Measurements from ENCODE around the gene DNAH1. TPM values are rescaled to one million over a fixed set of nuclear protein-coding genes. Genes with fewer than 3 reads are reported as not detected.

The DNAH1 gene
- total and polyA plus RNA-seq, 2 of the 13 experiments (the other 11 are each of a cell fraction or from before 2014, with no cell fraction given) = 0.64 to 3.5 TPM

DNA sequence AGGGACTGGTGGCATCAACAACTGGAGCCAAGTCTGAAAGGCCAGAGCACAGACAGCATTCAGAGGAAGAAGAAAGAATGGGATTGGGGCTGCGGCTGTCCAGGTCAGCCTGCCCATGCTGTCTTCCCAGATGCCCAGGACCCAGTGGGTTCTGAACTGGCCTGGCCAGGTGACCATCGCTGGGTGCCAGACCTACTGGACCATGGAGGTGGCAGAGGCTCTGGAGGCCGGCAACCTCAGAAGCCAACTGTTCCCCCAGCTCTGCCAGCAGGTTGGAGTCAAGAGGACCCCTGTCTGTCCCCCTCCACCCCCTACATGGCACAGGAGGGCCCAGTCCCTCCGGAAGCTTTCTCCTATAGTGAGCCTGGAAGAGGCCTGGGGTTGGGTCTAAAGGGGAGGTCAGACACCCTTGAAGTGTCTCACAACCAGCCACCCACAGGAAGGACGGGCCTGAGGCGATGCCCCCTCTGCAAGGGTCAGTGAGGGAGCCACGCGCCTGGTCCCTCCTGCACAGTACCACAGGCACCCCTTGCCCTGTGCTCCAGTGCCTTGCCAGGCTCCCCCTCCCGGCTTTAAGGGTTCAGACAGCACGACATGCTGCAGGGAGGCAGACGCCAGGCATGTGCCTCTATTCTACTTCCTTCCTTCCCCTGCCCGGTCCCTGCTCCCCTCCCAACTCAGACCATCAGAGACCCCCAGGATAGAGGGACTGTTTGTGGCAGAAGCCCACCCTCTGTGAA is 43.2 kb downstream of the DNAH1 start (continued):
- TF ChIP-seq, protein P1, sequence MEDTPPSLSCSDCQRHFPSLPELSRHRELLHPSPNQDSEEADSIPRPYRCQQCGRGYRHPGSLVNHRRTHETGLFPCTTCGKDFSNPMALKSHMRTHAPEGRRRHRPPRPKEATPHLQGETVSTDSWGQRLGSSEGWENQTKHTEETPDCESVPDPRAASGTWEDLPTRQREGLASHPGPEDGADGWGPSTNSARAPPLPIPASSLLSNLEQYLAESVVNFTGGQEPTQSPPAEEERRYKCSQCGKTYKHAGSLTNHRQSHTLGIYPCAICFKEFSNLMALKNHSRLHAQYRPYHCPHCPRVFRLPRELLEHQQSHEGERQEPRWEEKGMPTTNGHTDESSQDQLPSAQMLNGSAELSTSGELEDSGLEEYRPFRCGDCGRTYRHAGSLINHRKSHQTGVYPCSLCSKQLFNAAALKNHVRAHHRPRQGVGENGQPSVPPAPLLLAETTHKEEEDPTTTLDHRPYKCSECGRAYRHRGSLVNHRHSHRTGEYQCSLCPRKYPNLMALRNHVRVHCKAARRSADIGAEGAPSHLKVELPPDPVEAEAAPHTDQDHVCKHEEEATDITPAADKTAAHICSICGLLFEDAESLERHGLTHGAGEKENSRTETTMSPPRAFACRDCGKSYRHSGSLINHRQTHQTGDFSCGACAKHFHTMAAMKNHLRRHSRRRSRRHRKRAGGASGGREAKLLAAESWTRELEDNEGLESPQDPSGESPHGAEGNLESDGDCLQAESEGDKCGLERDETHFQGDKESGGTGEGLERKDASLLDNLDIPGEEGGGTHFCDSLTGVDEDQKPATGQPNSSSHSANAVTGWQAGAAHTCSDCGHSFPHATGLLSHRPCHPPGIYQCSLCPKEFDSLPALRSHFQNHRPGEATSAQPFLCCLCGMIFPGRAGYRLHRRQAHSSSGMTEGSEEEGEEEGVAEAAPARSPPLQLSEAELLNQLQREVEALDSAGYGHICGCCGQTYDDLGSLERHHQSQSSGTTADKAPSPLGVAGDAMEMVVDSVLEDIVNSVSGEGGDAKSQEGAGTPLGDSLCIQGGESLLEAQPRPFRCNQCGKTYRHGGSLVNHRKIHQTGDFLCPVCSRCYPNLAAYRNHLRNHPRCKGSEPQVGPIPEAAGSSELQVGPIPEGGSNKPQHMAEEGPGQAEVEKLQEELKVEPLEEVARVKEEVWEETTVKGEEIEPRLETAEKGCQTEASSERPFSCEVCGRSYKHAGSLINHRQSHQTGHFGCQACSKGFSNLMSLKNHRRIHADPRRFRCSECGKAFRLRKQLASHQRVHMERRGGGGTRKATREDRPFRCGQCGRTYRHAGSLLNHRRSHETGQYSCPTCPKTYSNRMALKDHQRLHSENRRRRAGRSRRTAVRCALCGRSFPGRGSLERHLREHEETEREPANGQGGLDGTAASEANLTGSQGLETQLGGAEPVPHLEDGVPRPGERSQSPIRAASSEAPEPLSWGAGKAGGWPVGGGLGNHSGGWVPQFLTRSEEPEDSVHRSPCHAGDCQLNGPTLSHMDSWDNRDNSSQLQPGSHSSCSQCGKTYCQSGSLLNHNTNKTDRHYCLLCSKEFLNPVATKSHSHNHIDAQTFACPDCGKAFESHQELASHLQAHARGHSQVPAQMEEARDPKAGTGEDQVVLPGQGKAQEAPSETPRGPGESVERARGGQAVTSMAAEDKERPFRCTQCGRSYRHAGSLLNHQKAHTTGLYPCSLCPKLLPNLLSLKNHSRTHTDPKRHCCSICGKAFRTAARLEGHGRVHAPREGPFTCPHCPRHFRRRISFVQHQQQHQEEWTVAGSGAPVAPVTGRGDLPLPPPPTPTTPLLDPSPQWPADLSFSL (CRISPR knock-in tag; IDR thresholded peaks at IDR 0.05) = no peak
- TF ChIP-seq ZC3H4 (CRISPR knock-in tag; IDR thresholded peaks at IDR 0.05; ENCODE audit: borderline replicate concordance) = no peak
- no peak for TF ChIP-seq BHLHE40 (IDR thresholded peaks at IDR 0.05; ENCODE audit: low read length)
- no peak for TF ChIP-seq HNRNPUL1 (IDR thresholded peaks at IDR 0.05; ENCODE audit: low read depth, low read length)
- TF ChIP-seq GPN1 (CRISPR knock-in tag; IDR thresholded peaks at IDR 0.05; ENCODE audit: borderline replicate concordance) = no peak

DNA sequence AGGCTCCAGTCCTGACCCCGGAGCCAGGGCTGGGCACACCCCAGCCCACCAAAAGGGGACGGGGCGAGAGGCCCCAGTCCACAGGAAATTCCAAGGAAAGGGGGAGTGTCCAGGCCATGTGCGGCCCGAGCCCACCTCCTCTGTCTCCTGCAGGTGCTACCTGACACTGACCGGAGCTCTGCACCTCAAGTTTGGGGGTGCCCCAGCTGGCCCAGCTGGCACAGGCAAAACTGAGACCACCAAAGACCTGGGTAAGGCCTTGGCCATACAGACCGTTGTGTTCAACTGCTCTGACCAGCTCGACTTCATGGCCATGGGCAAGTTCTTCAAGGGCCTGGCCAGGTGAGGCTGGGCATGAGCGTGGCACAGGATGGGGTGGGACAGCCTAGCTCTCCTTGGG is 44.9 kb downstream of the DNAH1 start:
- intact Hi-C loops (cut with micrococcal nuclease; ENCODE audit: unreplicated experiment) (no loop called here), in situ Hi-C loops (cut with HindIII; ENCODE audit: extremely low pct_ligation_motif_present, low pct_unique_long_range_greater_than_20kb) (no loop called here)
- ChIA-PET POLR2A (no interaction called here), CTCF (ENCODE audit: low intra/inter-chr PET ratio, low total read pairs) (no interaction called here)
- no peak overlapping the region for H2AFZ ChIP-seq (ENCODE audit: low read length)
- no peaks in the 10 kb centered on the region for H3K9me3 ChIP-seq (ENCODE audit: low read length)
- H3K27me3 ChIP-seq (ENCODE audit: control insufficient read depth in 1 of 2, insufficient read depth in 2 of 2, low read length in 2 of 2) = no peaks in the 10 kb centered on the region; a peak in 1 of 5 replicates
- no peak for DNase-seq (ENCODE audit: low spot score)
- no peaks in the 10 kb centered on the region for H3K79me2 ChIP-seq (ENCODE audit: insufficient read depth, low read length)
- no peak overlapping the region for H3K4me3 ChIP-seq (replicated peaks in 1 of 3; ENCODE audit: insufficient read depth in 1 of 3, low read depth in 2 of 3, low read length in 3 of 3)
- no peak overlapping the region for H3K4me2 ChIP-seq (ENCODE audit: low read depth, low read length)
- no peak overlapping the region for H3K9ac ChIP-seq (ENCODE audit: insufficient read depth, low read depth, low read length)
- no peak overlapping the region for H3K27ac ChIP-seq (ENCODE audit: extremely low read length, insufficient read depth, low read length)
- 75% methylated on average over 2 of the region's 9 CpGs for WGBS (ENCODE audit: low lambda C conversion rate)
- no peak for ATAC-seq
- H3K36me3 ChIP-seq (replicated peaks in 1 of 2; ENCODE audit: control insufficient read depth in 1 of 2, insufficient read depth in 2 of 2, low read length in 2 of 2) = no peaks in the 10 kb centered on the region
- no peaks in the 10 kb centered on the region for H4K20me1 ChIP-seq (ENCODE audit: insufficient read depth, low read length)
- no peak for FAIRE-seq
- BruUV-seq (replicated peaks) = no TSS peak
- no peaks in the 10 kb centered on the region for H3K4me1 ChIP-seq (ENCODE audit: insufficient read depth, low read length)
- TF ChIP-seq, protein P2, sequence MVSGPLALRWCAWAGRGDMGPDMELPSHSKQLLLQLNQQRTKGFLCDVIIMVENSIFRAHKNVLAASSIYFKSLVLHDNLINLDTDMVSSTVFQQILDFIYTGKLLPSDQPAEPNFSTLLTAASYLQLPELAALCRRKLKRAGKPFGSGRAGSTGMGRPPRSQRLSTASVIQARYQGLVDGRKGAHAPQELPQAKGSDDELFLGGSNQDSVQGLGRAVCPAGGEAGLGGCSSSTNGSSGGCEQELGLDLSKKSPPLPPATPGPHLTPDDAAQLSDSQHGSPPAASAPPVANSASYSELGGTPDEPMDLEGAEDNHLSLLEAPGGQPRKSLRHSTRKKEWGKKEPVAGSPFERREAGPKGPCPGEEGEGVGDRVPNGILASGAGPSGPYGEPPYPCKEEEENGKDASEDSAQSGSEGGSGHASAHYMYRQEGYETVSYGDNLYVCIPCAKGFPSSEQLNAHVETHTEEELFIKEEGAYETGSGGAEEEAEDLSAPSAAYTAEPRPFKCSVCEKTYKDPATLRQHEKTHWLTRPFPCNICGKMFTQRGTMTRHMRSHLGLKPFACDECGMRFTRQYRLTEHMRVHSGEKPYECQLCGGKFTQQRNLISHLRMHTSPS (CRISPR knock-in tag; IDR thresholded peaks at IDR 0.05; ENCODE audit: low read depth) = no peak
- TF ChIP-seq, protein P3, sequence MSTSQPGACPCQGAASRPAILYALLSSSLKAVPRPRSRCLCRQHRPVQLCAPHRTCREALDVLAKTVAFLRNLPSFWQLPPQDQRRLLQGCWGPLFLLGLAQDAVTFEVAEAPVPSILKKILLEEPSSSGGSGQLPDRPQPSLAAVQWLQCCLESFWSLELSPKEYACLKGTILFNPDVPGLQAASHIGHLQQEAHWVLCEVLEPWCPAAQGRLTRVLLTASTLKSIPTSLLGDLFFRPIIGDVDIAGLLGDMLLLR (CRISPR knock-in tag; IDR thresholded peaks at IDR 0.05) = no peak
- TF ChIP-seq ZNF20 (CRISPR knock-in tag; IDR thresholded peaks at IDR 0.05) (no peak), ZNF329 (CRISPR knock-in tag; IDR thresholded peaks at IDR 0.05; ENCODE audit: low read depth) (no peak)
- TF ChIP-seq, protein P4, sequence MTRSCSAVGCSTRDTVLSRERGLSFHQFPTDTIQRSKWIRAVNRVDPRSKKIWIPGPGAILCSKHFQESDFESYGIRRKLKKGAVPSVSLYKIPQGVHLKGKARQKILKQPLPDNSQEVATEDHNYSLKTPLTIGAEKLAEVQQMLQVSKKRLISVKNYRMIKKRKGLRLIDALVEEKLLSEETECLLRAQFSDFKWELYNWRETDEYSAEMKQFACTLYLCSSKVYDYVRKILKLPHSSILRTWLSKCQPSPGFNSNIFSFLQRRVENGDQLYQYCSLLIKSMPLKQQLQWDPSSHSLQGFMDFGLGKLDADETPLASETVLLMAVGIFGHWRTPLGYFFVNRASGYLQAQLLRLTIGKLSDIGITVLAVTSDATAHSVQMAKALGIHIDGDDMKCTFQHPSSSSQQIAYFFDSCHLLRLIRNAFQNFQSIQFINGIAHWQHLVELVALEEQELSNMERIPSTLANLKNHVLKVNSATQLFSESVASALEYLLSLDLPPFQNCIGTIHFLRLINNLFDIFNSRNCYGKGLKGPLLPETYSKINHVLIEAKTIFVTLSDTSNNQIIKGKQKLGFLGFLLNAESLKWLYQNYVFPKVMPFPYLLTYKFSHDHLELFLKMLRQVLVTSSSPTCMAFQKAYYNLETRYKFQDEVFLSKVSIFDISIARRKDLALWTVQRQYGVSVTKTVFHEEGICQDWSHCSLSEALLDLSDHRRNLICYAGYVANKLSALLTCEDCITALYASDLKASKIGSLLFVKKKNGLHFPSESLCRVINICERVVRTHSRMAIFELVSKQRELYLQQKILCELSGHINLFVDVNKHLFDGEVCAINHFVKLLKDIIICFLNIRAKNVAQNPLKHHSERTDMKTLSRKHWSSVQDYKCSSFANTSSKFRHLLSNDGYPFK (CRISPR knock-in tag; IDR thresholded peaks at IDR 0.05; ENCODE audit: borderline replicate concordance) = no peak
